ENCODE data around the gene WDR31. TPM values are rescaled to one million over a fixed set of nuclear protein-coding genes. Genes with fewer than 3 reads are reported as not detected.

WDR31 gene
- polyA plus RNA-seq, 3 donors = 0.05 to 0.11 TPM; not detected in 1

DNA sequence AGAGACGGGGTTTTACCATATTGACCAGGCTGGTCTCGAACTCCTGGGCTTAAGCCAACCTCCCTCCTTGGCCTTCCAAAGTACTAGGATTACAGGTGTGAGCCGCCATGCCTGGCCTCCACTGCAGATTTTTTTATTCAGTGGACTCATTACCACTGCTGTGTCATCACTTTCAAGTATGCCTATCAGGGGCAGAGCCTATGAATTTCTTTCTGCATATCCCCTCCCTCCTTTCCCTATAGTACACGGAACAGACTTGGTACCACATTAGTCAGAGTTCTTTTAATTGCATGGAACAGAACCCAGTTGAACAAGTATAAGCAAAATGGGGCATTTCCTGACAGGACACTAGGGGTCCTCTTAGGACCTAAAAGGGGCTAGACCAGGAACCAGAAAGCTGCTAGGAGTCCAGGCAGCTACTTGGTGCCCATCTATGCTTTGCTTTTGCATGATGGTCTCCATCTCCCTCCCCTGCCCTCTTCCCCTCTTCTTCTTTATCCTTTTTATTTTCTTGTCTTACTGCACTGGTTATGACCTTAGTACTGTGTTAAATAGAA, 15.0 kb upstream of the WDR31 start:
- Histone ChIP-seq H3K27ac (ENCODE audit: low read depth in 1 of 2, low read length in 2 of 2) (no peak overlapping the region), H3K9me3 (replicated peaks in 1 of 2; ENCODE audit: control insufficient read depth in 1 of 2, insufficient read depth in 1 of 2, low read length in 2 of 2) (no peaks in the 10 kb centered on the region), H2AFZ (ENCODE audit: insufficient read depth, low read depth, low read length, poor library complexity, severe bottlenecking) (no peak overlapping the region), H3K4me1 (ENCODE audit: control insufficient read depth in 1 of 2, insufficient read depth in 2 of 2, low read length in 2 of 2) (peaks cover 14% of the 10 kb centered on the region in 2 donors), H3K4me3 (replicated peaks in 1 of 3; ENCODE audit: low read depth in 2 of 3, low read length in 3 of 3) (no peak overlapping the region), H3K36me3 (replicated peaks in 1 of 2; ENCODE audit: control insufficient read depth in 1 of 2, insufficient read depth in 2 of 2, low read length in 2 of 2) (no peaks in the 10 kb centered on the region), H3K27me3 (ENCODE audit: control insufficient read depth in 2 of 2, insufficient read depth in 2 of 2, low read length in 2 of 2) (no peaks in the 10 kb centered on the region), H3K79me2 (ENCODE audit: insufficient read depth, low read length) (no peaks in the 10 kb centered on the region), H4K20me1 (ENCODE audit: insufficient read depth, low read length) (no peaks in the 10 kb centered on the region), H3K9ac (ENCODE audit: insufficient read depth, low read length, poor library complexity, severe bottlenecking) (no peak overlapping the region), H3K4me2 (replicated peaks; ENCODE audit: extremely low read depth, low read length, poor library complexity, severe bottlenecking) (no peak overlapping the region)
- Mint-ChIP-seq H3K36me3 (no peaks in the 10 kb centered on the region), H3K4me1 (peaks cover 21% of the 10 kb centered on the region), H3K9me3 (no peaks in the 10 kb centered on the region), H3K4me3 (no peak overlapping the region), H3K27me3 (ENCODE audit: low read depth in 3 of 3) (peaks cover 0 to 4% (median 3%) of the 10 kb centered on the region in 3 donors), H3K27ac (no peak overlapping the region)
- TF ChIP-seq, protein P1, sequence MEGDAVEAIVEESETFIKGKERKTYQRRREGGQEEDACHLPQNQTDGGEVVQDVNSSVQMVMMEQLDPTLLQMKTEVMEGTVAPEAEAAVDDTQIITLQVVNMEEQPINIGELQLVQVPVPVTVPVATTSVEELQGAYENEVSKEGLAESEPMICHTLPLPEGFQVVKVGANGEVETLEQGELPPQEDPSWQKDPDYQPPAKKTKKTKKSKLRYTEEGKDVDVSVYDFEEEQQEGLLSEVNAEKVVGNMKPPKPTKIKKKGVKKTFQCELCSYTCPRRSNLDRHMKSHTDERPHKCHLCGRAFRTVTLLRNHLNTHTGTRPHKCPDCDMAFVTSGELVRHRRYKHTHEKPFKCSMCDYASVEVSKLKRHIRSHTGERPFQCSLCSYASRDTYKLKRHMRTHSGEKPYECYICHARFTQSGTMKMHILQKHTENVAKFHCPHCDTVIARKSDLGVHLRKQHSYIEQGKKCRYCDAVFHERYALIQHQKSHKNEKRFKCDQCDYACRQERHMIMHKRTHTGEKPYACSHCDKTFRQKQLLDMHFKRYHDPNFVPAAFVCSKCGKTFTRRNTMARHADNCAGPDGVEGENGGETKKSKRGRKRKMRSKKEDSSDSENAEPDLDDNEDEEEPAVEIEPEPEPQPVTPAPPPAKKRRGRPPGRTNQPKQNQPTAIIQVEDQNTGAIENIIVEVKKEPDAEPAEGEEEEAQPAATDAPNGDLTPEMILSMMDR (IDR thresholded peaks at IDR 0.05) = no peak
- DNase-seq = no peak
- intact Hi-C loops (cut with micrococcal nuclease) = no loop called here
- 82% methylated on average over 3 of the region's 4 CpGs for WGBS (ENCODE audit: insufficient coverage)

GRCh38 chr9:113352411-113352810, 12.3 kb upstream of the WDR31 start:
- Mint-ChIP-seq H3K27ac (no peak overlapping the region), H3K36me3 (no peaks in the 10 kb centered on the region), H3K4me1 (peaks cover 30% of the 10 kb centered on the region), H3K27me3 (ENCODE audit: low read depth in 3 of 3) (peaks cover 8 to 14% (median 12%) of the 10 kb centered on the region in 3 donors), H3K4me3 (no peak overlapping the region), H3K9me3 (no peaks in the 10 kb centered on the region)
- TF ChIP-seq, protein P1 (IDR thresholded peaks at IDR 0.05) = no peak
- H3K27me3 ChIP-seq (ENCODE audit: control insufficient read depth in 2 of 2, insufficient read depth in 2 of 2, low read length in 2 of 2) = peaks cover 0 to 3% of the 10 kb centered on the region in 2 donors
- no peaks in the 10 kb centered on the region for H3K79me2 ChIP-seq (ENCODE audit: insufficient read depth, low read length)
- no peaks in the 10 kb centered on the region for H4K20me1 ChIP-seq (ENCODE audit: insufficient read depth, low read length)
- intact Hi-C loops (cut with micrococcal nuclease) = no loop called here
- no peak overlapping the region for H3K27ac ChIP-seq (ENCODE audit: low read depth in 1 of 2, low read length in 2 of 2)
- H2AFZ ChIP-seq (ENCODE audit: insufficient read depth, low read depth, low read length, poor library complexity, severe bottlenecking) = peak overlapping the region; percentile 2
- no peak overlapping the region for H3K9ac ChIP-seq (ENCODE audit: insufficient read depth, low read length, poor library complexity, severe bottlenecking)
- WGBS (ENCODE audit: insufficient coverage) = no CpG with 5 or more reads among the region's 1 CpG
- no peaks in the 10 kb centered on the region for H3K9me3 ChIP-seq (replicated peaks in 1 of 2; ENCODE audit: control insufficient read depth in 1 of 2, insufficient read depth in 1 of 2, low read length in 2 of 2)
- DNase-seq = no peak
- H3K4me3 ChIP-seq (replicated peaks in 1 of 3; ENCODE audit: low read depth in 2 of 3, low read length in 3 of 3) = no peak overlapping the region
- H3K36me3 ChIP-seq (replicated peaks in 1 of 2; ENCODE audit: control insufficient read depth in 1 of 2, insufficient read depth in 2 of 2, low read length in 2 of 2) = no peaks in the 10 kb centered on the region
- no peak overlapping the region for H3K4me2 ChIP-seq (replicated peaks; ENCODE audit: extremely low read depth, low read length, poor library complexity, severe bottlenecking)
- peaks cover 19 to 21% of the 10 kb centered on the region in 2 donors for H3K4me1 ChIP-seq (ENCODE audit: control insufficient read depth in 1 of 2, insufficient read depth in 2 of 2, low read length in 2 of 2)

Data from CD14-positive monocyte (primary cell).